Tibial nerve (tissue), 4 donors: ENCODE results near the gene NEU4. TPM values are rescaled to one million over a fixed set of nuclear protein-coding genes. Genes with fewer than 3 reads are reported as not detected.

Experiments used
- DNase-seq, 2 donors: peaks; one replicate each; pipeline ENCODE4 v3.0.0-alpha.2; 2019; ENCODE audit warnings: low spot score in 2 of 2
- H3K27ac ChIP-seq, 4 donors: fragments of 200-600 bp; sonication (generic) in 3 of 4; one replicate each; pipeline ENCODE4 v1.5.1; 2017 to 2019; ENCODE audit warnings: mild to moderate bottlenecking in 1 of 4
- H3K27me3 ChIP-seq, 2 donors: fragments of 200-600 bp; sonication (generic) in 1 of 2; one replicate each; pipeline versions ENCODE4 v1.5.1 to v1.6.0; 2017 to 2019
- H3K36me3 ChIP-seq, 3 donors: fragments of 200-600 bp; sonication (generic); one replicate each; pipeline ENCODE4 v1.5.1; 2018 to 2019
- H3K4me1 ChIP-seq, 4 donors: fragments of 200-600 bp; sonication (generic) in 3 of 4; one replicate each; pipeline ENCODE4 v1.5.1; 2017 to 2019
- H3K4me3 ChIP-seq, 4 donors: fragments of 200-600 bp; sonication (generic) in 3 of 4; one replicate each; pipeline ENCODE4 v1.5.1; 2017 to 2019; ENCODE audit warnings: mild to moderate bottlenecking in 1 of 4, moderate library complexity in 1 of 4
- H3K9me3 ChIP-seq, 4 donors: fragments of 200-600 bp; sonication (generic) in 3 of 4; one replicate each; pipeline ENCODE4 v1.5.1; 2017 to 2019
- CTCF ChIP-seq, 5 experiments: fragments of 200-600 bp in 3 of 5; fragments of 450-650 bp in 2 of 5; sonication (generic) in 3 of 5; IDR thresholded peaks; one replicate each; pipeline ENCODE4 v1.5.1; 2016 to 2019; ENCODE audit warnings: antibody characterized with exemption in 5 of 5, mild to moderate bottlenecking in 3 of 5, moderate library complexity in 2 of 5
- EP300 ChIP-seq, 2 donors: sonication (generic); formaldehyde crosslinking; IDR thresholded peaks; one replicate each; pipeline ENCODE4 v1.6.1; 2017; ENCODE audit warnings: antibody characterized with exemption in 2 of 2, mild to moderate bottlenecking in 1 of 2
- POLR2A ChIP-seq, 2 donors: fragments of 450-650 bp; IDR thresholded peaks; one replicate each; pipeline ENCODE4 v1.6.1; 2017; ENCODE audit warnings: antibody characterized with exemption in 2 of 2, mild to moderate bottlenecking in 2 of 2, moderate library complexity in 2 of 2
- WGBS, 2 donors: methylation state at CpG; one replicate each; pipeline ENCODE4 v1.1.5; 2018; 5-methylcytosine and 5-hydroxymethylcytosine counted together
- total RNA-seq, 4 donors: library from RNA; depleted of rRNA; stranded (reverse); fragments of >200 nt; gene quantifications; one replicate each; pipeline ENCODE4 v1.1.0, GENCODE V29; 2016

NEU4 gene
- total RNA-seq, 4 donors from 2014 or later = 1.1 to 1.6 TPM; not detected in 2

- Histone ChIP-seq H3K27me3 (peaks cover 0 to 20% of the 10 kb centered on the region in 2 donors), H3K36me3 (peaks cover 0 to 22% (median 0%) of the 10 kb centered on the region in 3 donors), H3K4me3 (no peak overlapping the region), H3K4me1 (peaks cover 0 to 17% (median 6%) of the 10 kb centered on the region in 4 donors), H3K27ac (no peak overlapping the region), H3K9me3 (no peaks in the 10 kb centered on the region)
- no peak for TF ChIP-seq EP300 (IDR thresholded peaks at IDR 0.05)
- WGBS, 2 donors = 87 to 93% methylated on average over 11 of the region's 11 CpGs
- no peak for DNase-seq
These were observed 40.1 kb upstream of the NEU4 start for GRCh38 chr2:241768850-241769249.

GRCh38 chr2:241769819-241770184 is 39.2 kb upstream of the NEU4 start:
- 75 to 82% methylated on average over 11 to 12 of the region's 13 CpGs for WGBS, 2 donors
- H3K27ac ChIP-seq = no peak overlapping the region
- TF ChIP-seq EP300 (IDR thresholded peaks at IDR 0.05) (no peak), POLR2A (IDR thresholded peaks at IDR 0.05) (no peak), CTCF (IDR thresholded peaks at IDR 0.05) (no peak)
- H3K4me1 ChIP-seq = peaks cover 0 to 17% (median 6%) of the 10 kb centered on the region in 4 donors
- H3K4me3 ChIP-seq = no peak overlapping the region
- DNase-seq = no peak
- peaks cover 0 to 22% (median 0%) of the 10 kb centered on the region in 3 donors for H3K36me3 ChIP-seq
- no peaks in the 10 kb centered on the region for H3K9me3 ChIP-seq
- H3K27me3 ChIP-seq = peaks cover 0 to 29% of the 10 kb centered on the region in 2 donors

GRCh38 chr2:241770185-241770935 is 38.6 kb upstream of the NEU4 start:
- H3K27me3 ChIP-seq = peaks cover 0 to 34% of the 10 kb centered on the region in 2 donors
- peaks cover 0 to 17% (median 6%) of the 10 kb centered on the region in 4 donors for H3K4me1 ChIP-seq
- no peak for TF ChIP-seq POLR2A (IDR thresholded peaks at IDR 0.05)
- TF ChIP-seq EP300 (IDR thresholded peaks at IDR 0.05) = no peak
- TF ChIP-seq CTCF (IDR thresholded peaks at IDR 0.05) = no peak
- DNase-seq = no peak
- no peak overlapping the region for H3K27ac ChIP-seq
- H3K9me3 ChIP-seq = no peaks in the 10 kb centered on the region
- peaks cover 0 to 22% (median 0%) of the 10 kb centered on the region in 3 donors for H3K36me3 ChIP-seq
- WGBS, 2 donors = 45 to 59% methylated on average over 20 to 24 of the region's 27 CpGs
- no peak overlapping the region for H3K4me3 ChIP-seq

DNA sequence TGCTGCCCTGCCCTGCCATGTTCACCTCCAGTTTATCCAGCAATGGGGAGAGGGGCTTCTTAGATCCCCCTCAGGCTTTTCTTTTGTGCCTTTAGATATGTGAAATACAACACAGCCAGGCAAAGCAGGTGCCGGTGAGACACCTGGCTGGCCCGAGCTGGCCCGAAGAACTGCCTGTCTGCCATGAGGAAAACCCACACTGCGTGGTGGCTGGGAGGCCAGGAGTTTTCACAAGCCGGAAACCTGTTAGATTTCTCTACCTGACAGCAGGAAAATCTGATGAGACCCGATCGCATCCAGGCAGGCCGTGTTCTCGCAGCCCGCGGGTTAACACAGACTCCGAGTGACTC is 38.1 kb upstream of the NEU4 start:
- Histone ChIP-seq H3K36me3 (peaks cover 0 to 22% (median 0%) of the 10 kb centered on the region in 3 donors), H3K27ac (no peak overlapping the region), H3K27me3 (peaks cover 0 to 40% of the 10 kb centered on the region in 2 donors), H3K9me3 (no peaks in the 10 kb centered on the region), H3K4me1 (peaks cover 0 to 17% (median 6%) of the 10 kb centered on the region in 4 donors), H3K4me3 (no peak overlapping the region)
- 94 to 97% methylated on average over 12 of the region's 12 CpGs for WGBS, 2 donors
- no peak for DNase-seq
- TF ChIP-seq POLR2A (IDR thresholded peaks at IDR 0.05) (no peak), EP300 (IDR thresholded peaks at IDR 0.05) (no peak), CTCF (IDR thresholded peaks at IDR 0.05) (no peak)

DNA sequence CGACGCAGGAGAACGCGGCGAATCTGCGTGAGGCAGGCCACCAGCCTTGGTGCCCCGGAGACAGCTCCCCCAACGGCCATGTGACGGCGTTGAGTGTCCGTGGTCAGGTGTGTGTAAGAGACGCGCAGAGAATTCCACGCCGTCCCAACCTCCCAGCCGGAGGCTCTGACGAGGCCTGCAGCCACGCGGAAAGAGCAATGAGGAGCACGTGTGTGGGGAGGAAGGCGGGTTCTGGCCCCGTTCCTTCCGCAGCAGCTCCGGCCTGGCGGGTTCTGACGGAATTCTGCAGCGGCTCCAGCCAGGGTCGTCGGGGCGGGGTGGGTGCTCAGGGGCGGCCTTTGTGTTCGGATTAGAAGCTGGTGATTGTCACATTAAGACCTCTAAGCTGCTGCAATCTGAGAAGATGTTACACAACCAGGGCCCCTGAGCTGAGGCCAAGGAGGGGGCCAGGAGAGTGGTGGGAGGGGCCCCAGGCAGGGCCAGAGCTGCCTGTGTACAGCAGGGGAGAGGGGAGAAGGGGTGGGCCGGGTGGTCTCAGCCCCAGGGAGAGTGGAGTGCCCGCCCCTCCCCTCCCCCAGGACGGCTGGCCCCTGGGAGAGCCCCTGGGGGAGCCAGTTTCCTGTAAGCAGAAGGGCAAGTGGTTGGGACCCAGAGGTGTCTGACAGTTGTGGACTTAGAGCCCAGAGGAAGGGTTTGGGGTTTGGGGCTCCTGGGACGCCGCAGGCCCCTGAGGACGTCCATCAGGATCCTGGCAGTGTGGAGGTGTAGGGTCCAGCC is 37.5 kb upstream of the NEU4 start:
- TF ChIP-seq POLR2A (IDR thresholded peaks at IDR 0.05) (no peak), EP300 (IDR thresholded peaks at IDR 0.05) (peak in 1 of 2 donors; percentile 11), CTCF (IDR thresholded peaks at IDR 0.05) (no peak)
- H3K36me3 ChIP-seq = peaks cover 0 to 22% (median 0%) of the 10 kb centered on the region in 3 donors
- peaks cover 0 to 17% (median 6%) of the 10 kb centered on the region in 4 donors for H3K4me1 ChIP-seq
- no peak overlapping the region for H3K4me3 ChIP-seq
- WGBS, 2 donors = 46 to 54% methylated on average over 38 of the region's 38 CpGs
- peak in 1 of 2 donors; percentile 28 for DNase-seq
- peaks cover 0 to 40% of the 10 kb centered on the region in 2 donors for H3K27me3 ChIP-seq
- no peaks in the 10 kb centered on the region for H3K9me3 ChIP-seq
- H3K27ac ChIP-seq = peak overlapping the region in 1 of 4 donors; percentile 14
